K562 (cell line): ENCODE measurements around the gene HMGN1. TPM values are rescaled to one million over a fixed set of nuclear protein-coding genes. Genes with fewer than 3 reads are reported as not detected.

ENCODE experiments used
- BRD9 ChIP-seq: fragments of 450-650 bp; IDR thresholded peaks from 2 replicates; pipeline ENCODE4 v1.6.1; 2018; ENCODE audit warnings: low read depth; ENCODE audit not compliant: partially characterized antibody
- CHD1 ChIP-seq: fragments of 200-600 bp; sonication (generic); IDR thresholded peaks from one replicate; pipeline ENCODE4 v1.6.1; 2012; ENCODE audit warnings: mild to moderate bottlenecking, moderate library complexity, low read length, inconsistent platforms
- CTBP1 ChIP-seq: fragments of 450-650 bp; IDR thresholded peaks from 2 replicates; pipeline ENCODE4 v1.6.1; 2016; ENCODE audit warnings: borderline replicate concordance
- EHMT2 ChIP-seq: fragments of 450-650 bp; IDR thresholded peaks from 2 replicates; pipeline ENCODE4 v1.6.1; 2018; ENCODE audit warnings: antibody characterized with exemption
- EWSR1 ChIP-seq: fragments of 450-650 bp; IDR thresholded peaks from 2 replicates; pipeline ENCODE4 v1.6.1; 2018; ENCODE audit warnings: borderline replicate concordance, mild to moderate bottlenecking, low read depth, moderate library complexity; ENCODE audit not compliant: partially characterized antibody
- HMGXB4 ChIP-seq: sonication (generic); formaldehyde crosslinking; IDR thresholded peaks from 2 replicates; pipeline ENCODE4 v1.8.1; 2023; ENCODE audit warnings: mild to moderate bottlenecking, missing genetic modification reagents
- MAFK ChIP-seq: IDR thresholded peaks from 2 replicates; pipeline ENCODE4 v1.6.1; 2011; ENCODE audit warnings: low read length, improper control_type of control experiment
- MAX ChIP-seq: sonication (generic); formaldehyde crosslinking; IDR thresholded peaks from 2 replicates; pipeline ENCODE4 v1.9.0; 2022; ENCODE audit warnings: mild to moderate bottlenecking, missing genetic modification reagents
- NFRKB ChIP-seq: fragments of 450-650 bp; IDR thresholded peaks from 2 replicates; pipeline ENCODE4 v1.6.1; 2016; ENCODE audit warnings: low read depth
- RHOXF2B ChIP-seq: fragments of 250-450 bp; sonication (Bioruptor Pico); conservative IDR thresholded peaks from 2 replicates; pipeline ENCODE4 v1.5.1; 2021
- TBL1XR1 ChIP-seq, 2 experiments: IDR thresholded peaks; 2 replicates each; pipeline ENCODE4 v1.6.1; 2012; ENCODE audit warnings: improper control_type of control experiment in 2 of 2, low read length in 2 of 2, mild to moderate bottlenecking in 1 of 2
- TFE3 ChIP-seq: fragments of 450-650 bp; formaldehyde crosslinking; IDR thresholded peaks from 2 replicates; pipeline ENCODE4 v1.4.0; 2020; ENCODE audit warnings: mild to moderate bottlenecking, mixed read lengths
- TGIF2 ChIP-seq: sonication (generic); formaldehyde crosslinking; IDR thresholded peaks from 2 replicates; pipeline ENCODE4 v1.8.1; 2022; ENCODE audit warnings: mild to moderate bottlenecking, missing genetic modification reagents, moderate library complexity
- THAP7 ChIP-seq: fragments of 250-450 bp; sonication (Bioruptor Pico); IDR thresholded peaks from 2 replicates; pipeline ENCODE4 v1.5.0; 2021
- ZNF224 ChIP-seq: sonication (generic); formaldehyde crosslinking; IDR thresholded peaks from 2 replicates; pipeline ENCODE4 v1.8.0; 2022; ENCODE audit warnings: mild to moderate bottlenecking, missing genetic modification reagents
- ZNF354B ChIP-seq: fragments of 250-450 bp; sonication (Bioruptor Pico); IDR thresholded peaks from 2 replicates; pipeline ENCODE4 v1.4.0; 2020
- ZNF583 ChIP-seq: fragments of 250-450 bp; sonication (Bioruptor Pico); IDR thresholded peaks from 2 replicates; pipeline ENCODE4 v1.4.0; 2020
- ZNF668 ChIP-seq: fragments of 250-450 bp; sonication (Bioruptor Pico); IDR thresholded peaks from 2 replicates; pipeline ENCODE4 v1.8.0; 2022; ENCODE audit warnings: mild to moderate bottlenecking, inconsistent platforms
- polyA plus RNA-seq, 8 experiments: library from polyadenylated mRNA; depleted of rRNA in 4 of 8; stranded (reverse) in 5 of 8; unstranded in 3 of 8; fragments of >200 nt; fragmentation: Nextera tagmentation in 2 of 8; fragmentation: Illumina TruSeq in 1 of 8; extraction: Ambion mirVana in 2 of 8; extraction: Trizol in 1 of 8; gene quantifications; 2 replicates each; pipeline versions ENCODE4 v1.2.1 to v1.2.3, GENCODE V29; 2011 to 2014; ENCODE audit warnings: inconsistent platforms in 1 of 8, missing spikeins in 1 of 8
- total RNA-seq, 7 experiments: library from RNA; depleted of rRNA in 6 of 7; stranded (reverse); fragments of >200 nt in 6 of 7; fragmentation: Illumina TruSeq in 2 of 7; extraction: Trizol in 2 of 7; gene quantifications; 2 replicates each; pipeline versions ENCODE4 v1.2.1 to v1.2.3, GENCODE V29; 2011 to 2021; ENCODE audit warnings: low replicate concordance in 1 of 7
- TF ChIP-seq, protein P1 (sequence below), 3 experiments: fragments of 200-800 bp in 1 of 3; sonication (Bioruptor generic) in 1 of 3; sonication (generic) in 1 of 3; formaldehyde crosslinking in 1 of 3; IDR thresholded peaks; 2 replicates each; pipeline versions ENCODE4 v1.6.1 to v1.8.0; 2016 to 2022; ENCODE audit warnings: mild to moderate bottlenecking in 2 of 3, missing compliant biosample characterization in 2 of 3, missing genetic modification characterization in 2 of 3, missing genetic modification reagents in 1 of 3
- TF ChIP-seq, protein P2 (sequence below), 2 experiments: fragments of 200-800 bp in 1 of 2; sonication (Bioruptor generic) in 1 of 2; sonication (generic) in 1 of 2; formaldehyde crosslinking in 1 of 2; IDR thresholded peaks in 1 of 2; conservative IDR thresholded peaks in 1 of 2; 2 replicates each; pipeline versions ENCODE4 v1.5.0 to v1.6.1; 2016 to 2020; ENCODE audit warnings: missing compliant biosample characterization in 1 of 2, missing genetic modification characterization in 1 of 2, missing genetic modification reagents in 1 of 2

The HMGN1 gene
- total and polyA plus RNA-seq, 9 of the 15 experiments (the other 6 are each of a cell fraction or from before 2014, with no cell fraction given) = 124 to 626 (median 498) TPM

DNA sequence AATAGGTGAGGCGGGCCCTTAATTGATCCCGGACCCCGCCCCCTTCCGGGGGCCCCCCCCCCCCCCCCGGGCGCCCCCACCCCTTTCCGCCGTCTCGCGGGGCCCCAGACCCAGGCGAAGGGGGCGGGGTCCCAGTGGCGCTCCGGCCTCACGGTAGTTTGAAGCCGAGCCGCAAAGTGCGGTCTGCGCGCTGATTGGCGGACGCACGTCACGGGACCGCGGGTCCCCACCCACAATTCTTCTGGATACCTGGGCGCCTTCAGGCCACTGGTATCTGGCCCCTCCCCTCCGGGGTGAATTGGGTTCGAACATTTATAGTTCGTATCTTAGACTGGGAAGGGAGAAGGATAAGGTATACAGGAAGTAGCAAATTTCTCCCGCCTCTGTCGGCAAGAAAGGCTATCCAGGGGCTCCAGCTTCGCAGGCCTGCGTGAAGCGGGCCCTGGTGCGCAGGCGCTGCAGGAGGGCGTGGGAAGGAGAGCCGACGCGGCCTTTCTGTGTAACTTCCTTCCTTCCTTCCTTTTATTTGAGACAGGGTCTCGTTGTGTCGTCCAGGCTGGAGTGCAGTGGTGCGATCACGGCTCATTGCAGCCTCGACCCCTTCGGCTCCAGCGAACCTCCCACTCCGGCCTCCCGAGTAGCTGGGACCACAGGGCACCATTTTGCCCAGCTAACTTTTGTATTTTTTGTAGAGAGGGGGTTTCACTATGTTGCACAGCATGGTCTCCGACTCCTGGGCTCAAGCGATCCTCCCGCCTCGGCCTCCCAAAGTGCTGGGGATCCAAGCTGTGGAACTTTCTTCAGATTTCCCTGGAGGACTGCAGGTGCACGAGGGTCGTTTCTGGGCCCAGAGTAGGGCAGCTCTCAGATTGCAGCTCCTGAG lies 564 bp upstream of the HMGN1 start (continued):
- TF ChIP-seq, protein P1, sequence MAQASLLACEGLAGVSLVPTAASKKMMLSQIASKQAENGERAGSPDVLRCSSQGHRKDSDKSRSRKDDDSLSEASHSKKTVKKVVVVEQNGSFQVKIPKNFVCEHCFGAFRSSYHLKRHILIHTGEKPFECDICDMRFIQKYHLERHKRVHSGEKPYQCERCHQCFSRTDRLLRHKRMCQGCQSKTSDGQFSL (CRISPR knock-in tag; IDR thresholded peaks at IDR 0.05) = peak; percentile 85
- TF ChIP-seq, protein P1 (tag; IDR thresholded peaks at IDR 0.05) = peak in 1 of 2 experiments; percentile 57; a peak in 1 of 4 replicates
- TF ChIP-seq ZNF354B (CRISPR knock-in tag) = no peak
- TF ChIP-seq ZNF224 (CRISPR knock-in tag) = no peak
- TF ChIP-seq EHMT2 = no peak
- TF ChIP-seq THAP7 (CRISPR knock-in tag) = peak; percentile 82; the same call in 1 of the 2 replicates
- TF ChIP-seq RHOXF2B (CRISPR knock-in tag) = 0 out of 2 replicates have a peak, but pooled peaks have one; percentile 51
- no peak for TF ChIP-seq MAFK
- no peak for TF ChIP-seq ZNF668 (CRISPR knock-in tag)
- peak; percentile 79 for TF ChIP-seq TFE3
- 0 out of 2 replicates have a peak, but pooled peaks have one; percentile 56 for TF ChIP-seq ZNF583 (CRISPR knock-in tag)
- TF ChIP-seq HMGXB4 (CRISPR knock-in tag) = 0 out of 2 replicates have a peak, but pooled peaks have one; percentile 10
- TF ChIP-seq CHD1 = peak; percentile 95
- peak; percentile 79 for TF ChIP-seq CTBP1
- TF ChIP-seq TBL1XR1 (IDR thresholded peaks at IDR 0.05; ENCODE audit: low read length in 2 of 2) = peak in 1 of 2 experiments; percentile 30; a peak in 1 of 4 replicates
- TF ChIP-seq EWSR1 = no peak
- TF ChIP-seq MAX (CRISPR knock-in tag) = peak; percentile 62
- TF ChIP-seq BRD9 = peak; percentile 88
- TF ChIP-seq TGIF2 (CRISPR knock-in tag) = no peak
- TF ChIP-seq NFRKB = peak; percentile 92
- TF ChIP-seq, protein P2, sequence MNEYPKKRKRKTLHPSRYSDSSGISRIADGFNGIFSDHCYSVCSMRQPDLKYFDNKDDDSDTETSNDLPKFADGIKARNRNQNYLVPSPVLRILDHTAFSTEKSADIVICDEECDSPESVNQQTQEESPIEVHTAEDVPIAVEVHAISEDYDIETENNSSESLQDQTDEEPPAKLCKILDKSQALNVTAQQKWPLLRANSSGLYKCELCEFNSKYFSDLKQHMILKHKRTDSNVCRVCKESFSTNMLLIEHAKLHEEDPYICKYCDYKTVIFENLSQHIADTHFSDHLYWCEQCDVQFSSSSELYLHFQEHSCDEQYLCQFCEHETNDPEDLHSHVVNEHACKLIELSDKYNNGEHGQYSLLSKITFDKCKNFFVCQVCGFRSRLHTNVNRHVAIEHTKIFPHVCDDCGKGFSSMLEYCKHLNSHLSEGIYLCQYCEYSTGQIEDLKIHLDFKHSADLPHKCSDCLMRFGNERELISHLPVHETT (CRISPR knock-in tag; conservative IDR thresholded peaks at IDR 0.05 in 1 of 2, IDR thresholded peaks at IDR 0.05 in 1 of 2) = peak in 1 of 2 experiments; percentile 91; a peak in 2 of 4 replicates
